Measurements from ENCODE around the gene TAF15. TPM values are rescaled to one million over a fixed set of nuclear protein-coding genes. Genes with fewer than 3 reads are reported as not detected.

The TAF15 gene
- total and polyA plus RNA-seq, 2 donors (not counting 1 experiment from before 2014, with no cell fraction given), result 22.9 to 84.1 TPM

GRCh38 chr17:35855965-35856364, 46.7 kb downstream of the TAF15 start:
- peaks cover 3% of the 10 kb centered on the region for H4K20me1 ChIP-seq (ENCODE audit: control insufficient read depth, extremely low read depth, insufficient read depth, low read length)
- no peak overlapping the region for H3K4me2 ChIP-seq (ENCODE audit: extremely low read depth, insufficient read depth, low read length)
- H3K27ac ChIP-seq (ENCODE audit: insufficient read depth, low read length), result no peak overlapping the region
- no peak overlapping the region for H3K4me3 ChIP-seq (replicated peaks in 1 of 4; ENCODE audit: control extremely low read depth in 1 of 4, insufficient read depth in 1 of 4, low read depth in 3 of 4, low read length in 4 of 4)
- H3K9me3 ChIP-seq (ENCODE audit: control insufficient read depth, insufficient read depth, low read depth, low read length), result no peaks in the 10 kb centered on the region
- H3K27me3 ChIP-seq (ENCODE audit: control insufficient read depth, insufficient read depth, low read length), result no peaks in the 10 kb centered on the region
- no peak for DNase-seq (ENCODE audit: low read depth in 2 of 2)
- no peaks in the 10 kb centered on the region for H3K4me1 ChIP-seq (ENCODE audit: control insufficient read depth, extremely low read depth, insufficient read depth, low read length)
- H3K9ac ChIP-seq (ENCODE audit: insufficient read depth, low read length), result no peak overlapping the region
- no peak overlapping the region for H2AFZ ChIP-seq (ENCODE audit: low read length)
- no peaks in the 10 kb centered on the region for H3K36me3 ChIP-seq (ENCODE audit: control insufficient read depth, insufficient read depth, low read length)
- TF ChIP-seq EZH2 (IDR thresholded peaks at IDR 0.05; ENCODE audit: low read length, missing control alignments) (no peak), CTCF (conservative IDR thresholded peaks at IDR 0.05 in 1 of 2, IDR thresholded peaks at IDR 0.05 in 1 of 2; ENCODE audit: low read depth in 1 of 2, low read length in 2 of 2) (no peak)
- no peaks in the 10 kb centered on the region for H3K79me2 ChIP-seq (ENCODE audit: control insufficient read depth, insufficient read depth, low read length)

- Histone ChIP-seq H3K27me3 (ENCODE audit: control insufficient read depth, insufficient read depth, low read length) (no peaks in the 10 kb centered on the region), H3K79me2 (ENCODE audit: control insufficient read depth, insufficient read depth, low read length) (no peaks in the 10 kb centered on the region), H3K4me2 (ENCODE audit: extremely low read depth, insufficient read depth, low read length) (no peak overlapping the region), H3K27ac (ENCODE audit: insufficient read depth, low read length) (no peak overlapping the region), H3K9me3 (ENCODE audit: control insufficient read depth, insufficient read depth, low read depth, low read length) (no peaks in the 10 kb centered on the region), H4K20me1 (ENCODE audit: control insufficient read depth, extremely low read depth, insufficient read depth, low read length) (peaks cover 3% of the 10 kb centered on the region), H2AFZ (ENCODE audit: low read length) (no peak overlapping the region), H3K4me3 (replicated peaks in 1 of 4; ENCODE audit: control extremely low read depth in 1 of 4, insufficient read depth in 1 of 4, low read depth in 3 of 4, low read length in 4 of 4) (no peak overlapping the region), H3K36me3 (ENCODE audit: control insufficient read depth, insufficient read depth, low read length) (no peaks in the 10 kb centered on the region), H3K9ac (ENCODE audit: insufficient read depth, low read length) (no peak overlapping the region), H3K4me1 (ENCODE audit: control insufficient read depth, extremely low read depth, insufficient read depth, low read length) (no peaks in the 10 kb centered on the region)
- DNase-seq (ENCODE audit: low read depth in 2 of 2), result no peak
- TF ChIP-seq CTCF (conservative IDR thresholded peaks at IDR 0.05 in 1 of 2, IDR thresholded peaks at IDR 0.05 in 1 of 2; ENCODE audit: low read depth in 1 of 2, low read length in 2 of 2), result no peak
- TF ChIP-seq EZH2 (IDR thresholded peaks at IDR 0.05; ENCODE audit: low read length, missing control alignments), result no peak
These were observed 47.3 kb downstream of the TAF15 start for GRCh38 chr17:35856603-35857002.

- Histone ChIP-seq H3K79me2 (ENCODE audit: control insufficient read depth, insufficient read depth, low read length) (no peaks in the 10 kb centered on the region), H3K27me3 (ENCODE audit: control insufficient read depth, insufficient read depth, low read length) (no peaks in the 10 kb centered on the region), H3K9me3 (ENCODE audit: control insufficient read depth, insufficient read depth, low read depth, low read length) (no peaks in the 10 kb centered on the region), H3K9ac (ENCODE audit: insufficient read depth, low read length) (no peak overlapping the region), H3K27ac (ENCODE audit: insufficient read depth, low read length) (no peak overlapping the region), H2AFZ (ENCODE audit: low read length) (no peak overlapping the region), H4K20me1 (ENCODE audit: control insufficient read depth, extremely low read depth, insufficient read depth, low read length) (no peaks in the 10 kb centered on the region), H3K4me3 (replicated peaks in 1 of 4; ENCODE audit: control extremely low read depth in 1 of 4, insufficient read depth in 1 of 4, low read depth in 3 of 4, low read length in 4 of 4) (no peak overlapping the region), H3K4me2 (ENCODE audit: extremely low read depth, insufficient read depth, low read length) (no peak overlapping the region), H3K36me3 (ENCODE audit: control insufficient read depth, insufficient read depth, low read length) (no peaks in the 10 kb centered on the region), H3K4me1 (ENCODE audit: control insufficient read depth, extremely low read depth, insufficient read depth, low read length) (peaks cover 7% of the 10 kb centered on the region)
- TF ChIP-seq EZH2 (IDR thresholded peaks at IDR 0.05; ENCODE audit: low read length, missing control alignments) (no peak), CTCF (conservative IDR thresholded peaks at IDR 0.05 in 1 of 2, IDR thresholded peaks at IDR 0.05 in 1 of 2; ENCODE audit: low read depth in 1 of 2, low read length in 2 of 2) (no peak)
- no peak for DNase-seq (ENCODE audit: low read depth in 2 of 2)
These were observed 55.6 kb downstream of the TAF15 start for GRCh38 chr17:35864853-35865252.
